RCC 7860 (cell line): ENCODE measurements around the gene MTMR1.

Experiments used
- DNase-seq: peaks from one replicate; pipeline ENCODE4 v3.0.0-alpha.2; 2015; ENCODE audit warnings: low spot score
- FAIRE-seq: peaks from 2 replicates; lab custom pipeline; 2012; peaks lifted over from hg19 to GRCh38; lab: Jason Lieb, UNC

MTMR1 gene

GRCh38 chrX:150692831-150693724, at the start of gene MTMR1:
MTMR1 (plus strand) TSS chrX:150693396; CDS start chrX:150693531, 135 bp downstream.
- FAIRE-seq: no peak
- DNase-seq: no peak

- DNase-seq (no peak), FAIRE-seq (no peak)
Measured at GRCh38 chrX:150643958-150644357, 49.2 kb upstream of the MTMR1 start.

- no peak for FAIRE-seq
Measured at GRCh38 chrX:150644422-150644821, 48.8 kb upstream of the MTMR1 start.

GRCh38 chrX:150647331-150647730, 45.9 kb upstream of the MTMR1 start:
- FAIRE-seq: no peak
- DNase-seq: no peak

More at GRCh38 chrX:150644422-150644821, 48.8 kb upstream of the MTMR1 start:
- no peak for DNase-seq

GRCh38 chrX:150648296-150648940, 44.8 kb upstream of the MTMR1 start:
- DNase-seq (no peak), FAIRE-seq (no peak)

GRCh38 chrX:150649096-150649870, 43.9 kb upstream of the MTMR1 start:
- DNase-seq (no peak), FAIRE-seq (no peak)

DNA sequence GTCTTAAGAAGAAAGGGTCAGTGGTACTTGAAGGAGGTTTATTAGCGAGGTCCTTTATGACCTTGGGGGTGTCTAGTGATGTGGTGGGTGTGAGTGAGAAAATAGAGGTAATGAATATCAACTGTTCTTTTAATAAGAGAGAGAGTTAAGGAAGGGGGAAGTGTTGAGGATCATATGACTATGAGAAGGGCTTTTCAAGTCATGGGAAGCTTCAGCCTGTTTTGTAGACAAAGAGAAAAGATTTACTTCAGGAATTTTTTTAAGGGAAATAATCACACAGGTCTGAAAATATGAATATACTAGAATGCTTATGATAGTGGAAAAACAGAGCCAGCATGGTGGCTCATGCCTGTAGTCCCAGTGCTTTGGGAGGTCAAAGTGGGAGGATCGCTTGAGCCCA, 41.3 kb upstream of the MTMR1 start:
- FAIRE-seq (no peak), DNase-seq (no peak)

GRCh38 chrX:150655788-150656187, 37.4 kb upstream of the MTMR1 start:
- DNase-seq (no peak), FAIRE-seq (no peak)

DNA sequence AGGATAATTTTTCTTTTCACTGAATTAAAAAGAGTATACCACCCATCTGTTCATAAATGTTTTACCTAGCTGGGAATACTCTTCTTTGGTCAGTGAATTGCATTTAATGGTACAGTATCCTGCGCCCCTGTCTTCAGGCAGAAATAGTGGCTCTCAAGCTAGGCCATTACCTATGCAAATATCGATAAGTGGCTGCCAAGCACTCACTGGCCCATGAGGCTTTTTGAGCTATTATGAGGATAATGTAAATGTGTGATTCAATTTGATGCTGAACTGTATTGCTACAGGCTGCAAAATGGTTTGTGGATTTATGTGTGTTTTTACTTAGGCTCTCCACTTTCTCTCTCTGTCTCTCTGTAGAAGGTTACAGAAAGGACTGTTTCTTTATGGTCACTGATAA, 30.1 kb upstream of the MTMR1 start:
- DNase-seq: no peak

GRCh38 chrX:150664290-150664689, 28.9 kb upstream of the MTMR1 start:
- DNase-seq (no peak), FAIRE-seq (no peak)

More for the DNA sequence above, 30.1 kb upstream of the MTMR1 start:
- no peak for FAIRE-seq

- no peak for FAIRE-seq
Measured at GRCh38 chrX:150676221-150676620, 17.0 kb upstream of the MTMR1 start.

DNA sequence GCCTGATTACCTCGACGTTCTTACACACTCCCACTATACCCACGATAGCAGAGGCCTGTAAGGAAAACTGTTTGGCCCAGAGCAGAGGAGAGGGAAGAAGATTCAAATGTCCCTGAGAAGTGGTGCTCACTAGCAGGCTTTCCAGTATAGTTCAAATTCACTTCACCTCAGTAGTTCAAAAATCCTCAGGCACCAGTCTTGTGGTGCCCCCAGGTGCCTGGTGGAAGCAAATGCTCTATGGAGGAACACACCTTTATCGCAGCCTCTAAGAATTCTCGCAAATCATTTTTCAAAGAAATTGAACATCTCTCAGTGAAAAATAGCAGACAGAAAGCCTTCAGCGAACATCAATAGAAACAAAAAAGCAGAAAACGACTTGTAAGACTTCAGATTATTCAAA, 12.2 kb upstream of the MTMR1 start:
- no peak for DNase-seq
- no peak for FAIRE-seq

More at GRCh38 chrX:150676221-150676620, 17.0 kb upstream of the MTMR1 start:
- no peak for DNase-seq

GRCh38 chrX:150683112-150683511, 10.1 kb upstream of the MTMR1 start:
- FAIRE-seq (no peak), DNase-seq (no peak)

GRCh38 chrX:150683536-150684146, 9.6 kb upstream of the MTMR1 start:
- FAIRE-seq (no peak), DNase-seq (no peak)

GRCh38 chrX:150688911-150689451, 4.2 kb upstream of the MTMR1 start:
- DNase-seq (peak; percentile 98), FAIRE-seq (peak; percentile 97)

DNA sequence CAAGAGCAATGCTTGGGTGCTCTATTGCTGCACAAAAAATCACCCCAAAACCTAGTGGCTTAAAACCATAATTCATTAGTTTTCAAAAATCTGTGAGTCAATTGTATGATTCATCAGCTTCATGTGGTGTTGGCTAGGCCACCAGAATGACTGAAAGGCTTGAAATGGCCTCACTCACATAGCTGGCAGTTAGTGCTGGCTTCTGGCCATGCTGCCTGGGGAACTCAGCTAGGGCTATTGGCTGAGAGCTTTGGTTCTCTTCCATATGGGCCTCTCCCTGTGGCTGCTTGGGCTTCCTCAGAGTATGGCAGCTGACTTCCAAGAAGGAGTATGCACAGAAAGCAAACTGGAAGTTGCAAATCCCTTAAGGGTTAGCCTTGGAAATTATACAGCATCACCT, 3.1 kb upstream of the MTMR1 start:
- DNase-seq: peak; percentile 92
- peak; percentile 95 for FAIRE-seq

- DNase-seq: no peak
- FAIRE-seq: no peak
Measured at GRCh38 chrX:150692296-150692695, 900 bp upstream of the MTMR1 start.

DNA sequence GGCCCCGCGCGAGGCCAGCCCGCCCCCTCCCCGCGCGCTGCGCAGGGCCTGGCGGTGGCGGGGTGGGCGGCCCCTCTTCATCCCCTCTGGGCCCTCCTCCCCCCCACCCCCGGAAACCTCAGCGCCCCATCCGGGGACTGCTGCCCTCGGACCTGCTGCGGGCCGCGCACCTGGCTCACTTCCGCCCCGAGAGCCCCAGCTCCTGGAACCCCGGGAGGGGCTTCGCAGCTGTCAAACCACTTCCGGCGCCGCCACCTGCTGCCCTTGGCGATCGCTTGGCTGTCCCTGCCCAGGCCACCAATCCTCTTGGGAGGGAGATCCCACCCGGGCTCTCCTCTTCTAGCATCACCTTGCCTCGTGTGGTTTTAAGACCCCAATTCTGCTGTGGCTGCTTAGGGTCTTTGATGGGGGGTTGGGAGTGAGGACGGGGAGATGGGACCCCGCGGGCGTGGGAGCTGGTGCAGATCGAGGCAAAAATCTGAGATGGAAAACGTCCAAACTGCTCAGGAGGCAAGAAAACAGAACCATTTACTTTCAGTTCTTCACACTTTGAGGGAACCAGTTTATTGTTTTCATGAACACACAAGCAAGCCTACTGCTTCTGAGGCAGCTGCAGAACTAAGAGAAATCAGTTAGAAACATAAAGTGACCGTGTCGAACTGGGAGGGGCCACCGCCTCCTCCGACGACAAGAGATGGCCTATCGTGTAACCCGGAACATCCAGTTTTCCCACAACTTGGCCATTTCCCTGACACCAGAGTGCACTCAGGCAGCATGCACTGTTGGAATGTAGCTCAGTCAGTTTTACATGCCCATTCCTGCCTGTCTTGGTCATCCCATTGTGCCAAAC, 754 bp downstream of the MTMR1 start:
- FAIRE-seq (no peak), DNase-seq (peak; percentile 35)

GRCh38 chrX:150694738-150695410, 1.7 kb downstream of the MTMR1 start:
- DNase-seq (no peak), FAIRE-seq (no peak)
